ENCODE data around the gene HDHD5.

DNA sequence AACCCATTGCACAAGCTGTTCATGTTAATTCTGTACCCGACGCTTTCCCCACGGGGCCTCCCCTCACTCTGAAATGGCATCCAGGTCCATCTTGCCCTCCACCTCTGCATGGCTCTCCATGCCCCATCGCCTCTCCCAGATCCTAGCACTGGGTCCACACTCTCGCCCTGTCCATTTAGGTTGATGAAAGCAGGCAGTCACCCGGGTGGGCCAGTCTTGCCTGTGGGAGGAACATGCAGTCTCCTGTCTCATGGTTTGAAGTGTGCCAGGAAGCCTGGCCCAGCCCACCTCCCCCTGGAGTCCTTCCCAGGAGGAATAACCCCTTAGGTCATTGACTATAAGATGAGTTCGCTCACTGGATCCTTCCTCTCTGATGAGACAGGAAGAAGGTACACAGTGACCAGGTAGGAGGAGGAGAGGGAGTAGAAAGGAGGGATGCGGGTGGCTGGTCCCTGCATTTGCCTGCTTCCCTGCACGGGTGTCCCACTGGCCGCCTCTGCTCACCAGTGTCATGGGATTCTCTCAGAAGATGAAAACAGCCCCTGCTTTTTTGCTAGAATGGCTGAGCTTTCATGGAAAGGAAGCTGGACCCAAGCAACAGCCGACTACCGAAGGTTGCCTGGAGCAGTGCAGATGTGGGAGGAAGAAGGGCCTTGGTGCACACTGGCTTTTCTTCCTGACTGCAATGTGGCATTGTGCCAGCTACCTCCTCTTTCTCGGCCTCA is 44.7 kb downstream of the HDHD5 start:
- TF ChIP-seq, protein P1, sequence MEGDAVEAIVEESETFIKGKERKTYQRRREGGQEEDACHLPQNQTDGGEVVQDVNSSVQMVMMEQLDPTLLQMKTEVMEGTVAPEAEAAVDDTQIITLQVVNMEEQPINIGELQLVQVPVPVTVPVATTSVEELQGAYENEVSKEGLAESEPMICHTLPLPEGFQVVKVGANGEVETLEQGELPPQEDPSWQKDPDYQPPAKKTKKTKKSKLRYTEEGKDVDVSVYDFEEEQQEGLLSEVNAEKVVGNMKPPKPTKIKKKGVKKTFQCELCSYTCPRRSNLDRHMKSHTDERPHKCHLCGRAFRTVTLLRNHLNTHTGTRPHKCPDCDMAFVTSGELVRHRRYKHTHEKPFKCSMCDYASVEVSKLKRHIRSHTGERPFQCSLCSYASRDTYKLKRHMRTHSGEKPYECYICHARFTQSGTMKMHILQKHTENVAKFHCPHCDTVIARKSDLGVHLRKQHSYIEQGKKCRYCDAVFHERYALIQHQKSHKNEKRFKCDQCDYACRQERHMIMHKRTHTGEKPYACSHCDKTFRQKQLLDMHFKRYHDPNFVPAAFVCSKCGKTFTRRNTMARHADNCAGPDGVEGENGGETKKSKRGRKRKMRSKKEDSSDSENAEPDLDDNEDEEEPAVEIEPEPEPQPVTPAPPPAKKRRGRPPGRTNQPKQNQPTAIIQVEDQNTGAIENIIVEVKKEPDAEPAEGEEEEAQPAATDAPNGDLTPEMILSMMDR (IDR thresholded peaks at IDR 0.05; ENCODE audit: insufficient read depth, low read length, poor library complexity, severe bottlenecking): no peak
- TF ChIP-seq EZH2phosphoT487 (conservative IDR thresholded peaks at IDR 0.05; ENCODE audit: low read length): no peak

Data from SU-DHL-6 (cell line).